ENCODE measurements around the gene C7orf33.
A peak's percentile ranks its signal among the peaks of the same experiment; 100 is the strongest.

- TF ChIP-seq POLR2A (IDR thresholded peaks at IDR 0.05) (no peak), CTCF (IDR thresholded peaks at IDR 0.05) (peak; percentile 58 to 72 (median 61))
Measured at GRCh38 chr7:148575640-148576411, 14.7 kb upstream of the C7orf33 start.

Measured in testis (tissue), 2 donors.